ENCODE data around the gene MAPK8IP3. TPM values are rescaled to one million over a fixed set of nuclear protein-coding genes. Genes with fewer than 3 reads are reported as not detected.

The MAPK8IP3 gene
- total RNA-seq, 1 experiment from 2014 or later, result 72.3 TPM

- no peak for TF ChIP-seq ATF6 (CRISPR knock-in tag; IDR thresholded peaks at IDR 0.05)
- no peak for TF ChIP-seq E2F5 (CRISPR knock-in tag; IDR thresholded peaks at IDR 0.05)
- no peak for TF ChIP-seq ZMAT4 (CRISPR knock-in tag; IDR thresholded peaks at IDR 0.05)
- no peak for TF ChIP-seq USF2 (CRISPR knock-in tag; IDR thresholded peaks at IDR 0.05)
- no peak for TF ChIP-seq JAZF1 (CRISPR knock-in tag; IDR thresholded peaks at IDR 0.05)
- TF ChIP-seq ZNF671 (CRISPR knock-in tag; IDR thresholded peaks at IDR 0.05), result no peak
- TF ChIP-seq GRHL2 (CRISPR knock-in tag; IDR thresholded peaks at IDR 0.05; ENCODE audit: insufficient replicate concordance, severe bottlenecking), result no peak
- no peak for TF ChIP-seq CREM (CRISPR knock-in tag; IDR thresholded peaks at IDR 0.05)
Observed at GRCh38 chr16:1731073-1731472, 25.1 kb downstream of the MAPK8IP3 start (continued).

GRCh38 chr16:1731603-1732002 is 25.6 kb downstream of the MAPK8IP3 start:
- DNase-seq (ENCODE audit: low spot score) (no peak), ATAC-seq (no peak)
- POLR2A ChIA-PET, result no interaction called here
- CTCF ChIA-PET, result interaction anchor here (1.1 kb wide), 1 partner anchor 26 kb away, joined by 4 read pairs; the partner anchor contains the start of gene MAPK8IP3
- no peaks in the 10 kb centered on the region; the same call in 1 of the 2 replicates for H3K27me3 Mint-ChIP-seq (ENCODE audit: low read depth)
- H3K4me3 Mint-ChIP-seq, result no peak overlapping the region
- H3K4me1 Mint-ChIP-seq, result no peaks in the 10 kb centered on the region
- no peaks in the 10 kb centered on the region for H3K9me3 Mint-ChIP-seq
- H3K36me3 Mint-ChIP-seq, result peaks cover 7% of the 10 kb centered on the region
- H3K27ac Mint-ChIP-seq, result no peak overlapping the region
- TF ChIP-seq ERG (CRISPR knock-in tag; IDR thresholded peaks at IDR 0.05) (no peak), CDX4 (CRISPR knock-in tag; IDR thresholded peaks at IDR 0.05; ENCODE audit: borderline replicate concordance) (no peak), ATF3 (CRISPR knock-in tag; conservative IDR thresholded peaks at IDR 0.05) (no peak), ATF6 (CRISPR knock-in tag; IDR thresholded peaks at IDR 0.05) (no peak), IRF2 (CRISPR knock-in tag; IDR thresholded peaks at IDR 0.05; ENCODE audit: borderline replicate concordance, low read depth) (no peak), ZNF121 (CRISPR knock-in tag; IDR thresholded peaks at IDR 0.05) (no peak), MAX (CRISPR knock-in tag; IDR thresholded peaks at IDR 0.05) (no peak), ATF1 (CRISPR knock-in tag; IDR thresholded peaks at IDR 0.05) (no peak), TP53 (CRISPR knock-in tag; IDR thresholded peaks at IDR 0.05) (no peak), TEAD1 (CRISPR knock-in tag; IDR thresholded peaks at IDR 0.05) (no peak), SP1 (CRISPR knock-in tag; conservative IDR thresholded peaks at IDR 0.05) (no peak), E2F5 (CRISPR knock-in tag; IDR thresholded peaks at IDR 0.05) (no peak), STAT6 (CRISPR knock-in tag; conservative IDR thresholded peaks at IDR 0.05; ENCODE audit: low read depth) (no peak), ZBTB43 (CRISPR knock-in tag; IDR thresholded peaks at IDR 0.05) (no peak)
